NCI-H2227 (cell line): ENCODE results near the gene FGF21.
"Not testable (repeated sequence)": the region's sequence is repeated elsewhere in the genome, so short reads cannot be mapped to it uniquely, and the experiment has no call there.

Experiments
- DNase-seq: peaks from one replicate; lab custom pipeline; 2025; ENCODE audit not compliant: unreplicated experiment; lab: John Stamatoyannopoulos, UW

Gene FGF21

DNA sequence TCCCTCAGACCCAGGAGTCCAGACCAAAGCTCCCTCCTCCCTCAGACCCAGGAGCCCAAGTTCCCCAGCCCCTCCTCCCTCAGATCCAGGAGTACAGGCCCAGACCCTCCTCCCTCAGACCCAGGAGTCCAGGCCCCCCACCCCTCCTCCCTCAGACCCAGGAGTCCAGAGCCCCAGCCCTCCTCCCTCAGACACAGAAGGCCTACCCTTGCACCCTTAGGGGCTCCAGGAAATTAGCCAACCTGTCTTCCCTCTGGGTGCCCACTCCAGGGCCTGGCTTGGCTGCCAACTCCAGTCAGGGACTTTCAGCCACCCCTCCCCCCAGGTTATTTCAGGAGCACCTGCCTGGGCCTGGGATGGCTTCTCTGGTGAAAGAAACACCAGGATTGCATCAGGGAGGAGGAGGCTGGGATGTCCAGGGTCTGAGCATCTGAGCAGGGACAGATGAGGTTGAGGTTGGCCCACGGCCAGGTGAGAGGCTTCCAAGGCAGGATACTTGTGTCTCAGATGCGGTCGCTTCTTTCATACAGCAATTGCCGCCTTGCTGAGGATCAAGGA is at the start of gene FGF21:
Gene FGF21, plus strand, starts transcription at position 441 of the 558 bp plus-strand sequence. CDS start 713 bp downstream, outside the sequence.
- DNase-seq, result no peak

- DNase-seq, result no peak
These were observed 46.9 kb upstream of the FGF21 start for GRCh38 chr19:48708471-48708870.

- no peak for DNase-seq
These were observed 44.1 kb upstream of the FGF21 start for GRCh38 chr19:48711106-48711662.

- peak; percentile 31 for DNase-seq
These were observed 42.1 kb upstream of the FGF21 start for GRCh38 chr19:48713041-48713863.

- peak; percentile 98 for DNase-seq
These were observed 41.2 kb upstream of the FGF21 start for GRCh38 chr19:48713864-48714755.

GRCh38 chr19:48714759-48715675 is 40.3 kb upstream of the FGF21 start:
- no peak for DNase-seq

DNA sequence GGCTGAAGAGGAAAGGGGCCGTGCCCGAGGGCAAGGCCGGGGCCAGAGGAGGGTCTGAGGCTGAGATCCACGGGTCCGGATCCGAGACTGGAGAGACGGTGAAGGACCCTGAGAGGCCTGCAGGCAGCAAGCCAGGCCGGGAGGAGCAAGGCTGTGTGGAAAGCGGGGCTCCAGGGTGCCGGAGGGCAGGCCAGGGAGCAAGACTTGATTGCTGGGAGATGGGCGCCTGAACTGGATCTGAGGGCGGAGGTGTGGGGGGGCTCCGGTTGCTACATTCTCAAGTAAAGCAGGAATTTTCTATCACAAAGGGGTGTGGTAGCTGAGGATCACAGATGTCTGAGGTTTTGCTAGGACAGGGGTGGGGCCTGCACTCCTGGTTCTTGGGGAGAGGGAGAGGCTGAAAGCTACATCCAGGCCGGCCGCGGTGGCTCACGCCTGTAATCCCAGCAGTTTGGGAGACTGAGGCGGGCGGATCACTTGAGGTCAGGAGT is 39.6 kb upstream of the FGF21 start:
- DNase-seq, result peak; percentile 27

DNA sequence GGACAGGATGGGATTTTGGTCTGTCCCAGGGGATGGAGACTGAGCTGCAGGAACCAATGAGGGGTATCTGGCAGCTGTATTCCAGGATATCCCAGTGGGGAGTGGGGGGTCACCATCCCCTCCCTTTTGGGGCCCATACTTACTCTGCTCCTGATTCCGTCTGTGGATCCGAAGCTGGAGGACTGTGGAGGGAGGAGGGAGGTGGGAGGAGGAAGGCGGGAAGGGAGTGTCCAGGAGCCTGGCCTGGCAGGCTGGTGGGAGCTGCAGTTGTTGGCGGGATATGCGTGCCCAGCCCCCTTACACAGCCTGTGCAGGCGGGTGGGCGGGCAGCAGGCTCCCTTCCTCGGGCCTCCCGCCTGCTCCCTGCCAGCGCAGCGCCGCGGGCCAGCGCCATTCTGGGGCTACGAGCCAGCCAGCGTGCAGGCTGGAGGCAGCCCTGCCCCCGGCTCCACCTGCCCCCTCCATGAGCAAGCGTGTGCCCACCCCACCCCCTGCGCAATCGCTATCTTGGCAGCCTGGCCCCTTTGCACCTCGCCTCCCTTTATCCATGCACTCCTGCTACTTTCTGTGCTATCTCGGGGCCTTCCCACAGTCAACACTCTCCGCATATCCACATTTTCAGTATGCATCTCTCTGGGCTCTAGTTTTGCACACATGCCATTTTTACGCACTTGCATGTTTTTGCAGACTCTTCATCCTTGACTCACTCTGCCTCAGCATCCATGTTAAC is 38.6 kb upstream of the FGF21 start:
- peak; percentile 84 for DNase-seq

DNA sequence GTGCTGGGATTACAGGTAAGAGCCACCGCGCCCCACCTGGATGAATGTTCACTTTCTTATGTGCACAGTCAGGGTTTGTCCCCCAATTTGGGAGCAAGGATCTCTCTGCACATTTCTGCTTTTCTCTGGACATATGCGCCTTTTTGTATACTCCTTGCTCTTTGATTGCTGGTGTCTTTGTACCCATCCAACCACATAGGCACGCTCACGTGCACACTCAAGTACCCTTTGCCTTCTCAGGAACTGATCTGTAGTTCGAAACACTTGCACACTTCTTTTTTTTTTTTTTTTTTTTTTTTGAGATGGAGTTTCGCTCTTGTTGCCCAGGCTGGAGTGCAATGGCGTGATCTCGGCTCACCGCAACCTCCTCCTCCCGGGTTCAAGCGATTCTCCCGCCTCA is 37.2 kb upstream of the FGF21 start:
- DNase-seq, result not testable (repeated sequence)

GRCh38 chr19:48718711-48719231 is 36.6 kb upstream of the FGF21 start:
- DNase-seq, result no peak

- DNase-seq, result no peak
These were observed 35.8 kb upstream of the FGF21 start, which contains the start of gene MAMSTR for GRCh38 chr19:48719263-48720171. Gene MAMSTR (minus strand): TSS chr19:48719725. CDS start chr19:48719031, 694 bp downstream.

DNA sequence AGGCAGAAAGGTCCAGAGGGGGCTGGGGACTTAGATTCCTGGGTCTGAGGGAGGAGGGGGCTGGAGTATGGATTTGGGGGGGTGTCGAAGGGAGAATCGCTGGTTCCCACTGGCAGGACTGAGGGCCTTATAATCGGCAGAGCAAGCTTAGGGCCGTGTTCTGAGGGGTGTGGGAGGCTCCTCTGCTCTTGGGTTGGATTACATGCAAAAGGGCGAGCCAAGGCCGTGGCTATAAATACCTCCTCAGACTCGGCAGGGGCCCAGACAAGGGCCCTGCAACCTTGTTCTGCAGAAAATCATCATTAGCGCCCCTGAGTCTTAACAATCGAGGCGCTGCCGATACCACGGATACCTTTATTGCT is 35.1 kb upstream of the FGF21 start:
- no peak for DNase-seq

GRCh38 chr19:48720613-48721296 is 34.6 kb upstream of the FGF21 start:
- DNase-seq, result peak; percentile 98

- DNase-seq, result no peak
These were observed 33.1 kb upstream of the FGF21 start for GRCh38 chr19:48722196-48722708.

- peak; percentile 56 for DNase-seq
These were observed 30.2 kb upstream of the FGF21 start for GRCh38 chr19:48724796-48725753.

- no peak for DNase-seq
These were observed 28.8 kb upstream of the FGF21 start for GRCh38 chr19:48726556-48726955.
